Stimulated activated CD4-positive, alpha-beta T cell treated with anti-CD3 and anti-CD28 coated beads, TNF-alpha, amount 100 ng/mL, for 4 hours (primary cell): ENCODE results near the gene JMJD6.
"Not testable (repeated sequence)": the region's sequence is repeated elsewhere in the genome, so short reads cannot be mapped to it uniquely, and the experiment has no call there.

Experiments used
- DNase-seq, 3 experiments: peaks; one replicate each; pipeline ENCODE4 v3.0.0-alpha.2; 2020; ENCODE audit warnings: low read depth in 3 of 3

JMJD6 gene

GRCh38 chr17:76726231-76726775 lies at the start of gene JMJD6:
JMJD6 (minus strand) TSS chr17:76726606; CDS start chr17:76726475, 131 bp downstream.
- DNase-seq, result peak; percentile 85 to 90 (median 85)

GRCh38 chr17:76775021-76775600 lies 48.7 kb upstream of the JMJD6 start:
- no peak for DNase-seq

DNA sequence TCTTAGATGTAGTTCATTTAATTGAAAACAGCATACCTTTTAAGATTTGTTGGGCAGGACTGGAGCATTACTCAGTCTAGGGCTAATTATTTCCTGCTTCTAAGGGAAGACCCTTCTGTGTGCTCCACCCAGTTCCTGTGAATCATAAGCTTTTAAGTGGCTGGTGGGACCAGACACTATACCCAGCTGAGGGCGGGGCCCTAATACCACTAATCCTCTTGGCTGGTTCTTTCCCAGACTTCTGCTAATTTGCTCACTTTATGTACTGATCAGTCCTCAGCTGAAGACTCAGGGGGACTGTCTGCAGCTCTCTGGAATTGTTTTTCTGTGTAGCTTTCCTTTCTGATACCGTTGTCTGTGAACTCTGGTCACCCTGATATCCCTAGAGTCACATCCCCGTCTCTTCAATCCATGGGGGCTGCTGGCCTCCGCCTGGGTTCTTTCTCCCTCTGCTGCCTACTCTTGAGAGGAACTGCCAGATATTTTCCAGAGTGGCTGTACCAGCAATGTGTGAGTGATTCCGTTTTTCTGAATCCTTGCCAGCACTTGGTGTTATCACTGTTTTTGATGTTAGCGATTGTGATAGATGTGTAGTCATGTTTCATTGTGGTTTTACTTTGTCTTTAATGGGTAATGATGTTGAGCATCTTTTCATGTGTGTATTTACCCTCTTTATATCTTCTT lies 46.6 kb upstream of the JMJD6 start:
- peak in 2 of 3 experiments; percentile 30 to 54 for DNase-seq

GRCh38 chr17:76758570-76758969 lies 32.2 kb upstream of the JMJD6 start:
- no peak for DNase-seq

DNA sequence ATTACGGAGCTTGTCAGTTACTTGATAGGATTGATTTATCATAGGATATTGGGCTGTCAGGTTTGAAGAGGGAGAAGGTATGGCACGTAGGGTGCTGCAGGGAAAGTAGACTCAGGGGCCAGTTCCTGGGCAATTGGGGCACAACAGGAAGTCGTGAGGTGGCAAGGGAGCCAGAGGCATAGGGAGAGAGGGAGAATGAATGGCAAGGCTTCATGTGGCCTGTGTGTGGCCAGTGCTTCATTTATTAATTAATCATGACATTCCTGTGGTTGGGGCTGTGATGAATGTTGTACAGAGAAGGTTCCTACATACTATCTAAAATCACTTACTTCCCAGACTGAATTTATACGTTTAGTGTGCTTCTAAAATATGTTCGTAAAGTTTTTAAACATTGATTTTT lies 30.9 kb upstream of the JMJD6 start:
- DNase-seq, result no peak

GRCh38 chr17:76755285-76755684 lies 28.9 kb upstream of the JMJD6 start:
- no peak for DNase-seq

DNA sequence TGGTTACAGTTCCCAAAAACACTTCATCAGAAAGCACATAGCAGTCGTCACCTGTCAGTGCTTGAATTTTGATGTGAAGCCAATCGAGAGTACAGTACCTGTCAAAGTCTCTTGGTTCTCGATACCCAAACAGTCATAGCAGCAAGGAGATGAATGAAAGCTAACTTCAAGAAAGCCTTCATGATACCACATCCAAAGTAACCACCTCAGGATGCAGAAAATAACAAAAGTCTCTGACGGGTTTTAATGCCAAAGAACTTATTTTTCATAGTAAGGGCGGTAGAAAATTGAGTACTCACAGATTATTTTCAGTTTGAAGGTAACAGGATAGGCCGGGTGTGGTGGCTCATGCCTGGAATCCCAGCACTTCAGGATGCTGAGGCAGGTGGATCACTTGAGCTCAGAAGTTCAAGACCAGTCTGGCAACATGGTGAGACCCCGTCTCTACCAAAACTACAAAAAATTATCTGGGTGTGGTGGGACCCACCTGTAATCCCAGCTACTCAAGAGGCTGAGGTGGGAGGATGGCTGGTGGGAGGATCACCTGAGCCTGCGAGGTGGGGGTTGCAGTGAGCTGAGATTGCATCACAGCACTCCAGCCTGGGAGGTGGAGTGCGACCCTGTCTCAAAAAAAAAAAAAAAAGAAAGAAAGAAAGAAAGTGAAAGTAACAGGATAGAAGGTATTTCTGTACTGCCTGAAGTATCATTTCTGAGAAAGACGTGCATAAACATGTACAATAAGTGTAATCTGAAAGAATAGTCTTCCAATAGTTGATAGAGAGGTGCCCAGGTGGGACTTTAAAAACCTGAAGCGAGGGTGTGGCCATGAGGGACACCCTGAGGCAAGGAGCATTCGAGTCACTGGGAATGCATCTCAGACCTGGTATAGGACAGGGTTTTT lies 26.9 kb upstream of the JMJD6 start:
- DNase-seq, result peak in 1 of 3 experiments; percentile 18

- DNase-seq, result no peak
Measured at GRCh38 chr17:76752006-76752405, 25.6 kb upstream of the JMJD6 start.

- DNase-seq, result no peak
Measured at GRCh38 chr17:76751416-76751993, 25.1 kb upstream of the JMJD6 start.

GRCh38 chr17:76748657-76749056 lies 22.3 kb upstream of the JMJD6 start:
- DNase-seq, result no peak

- no peak for DNase-seq
Measured at GRCh38 chr17:76747716-76748363, 21.4 kb upstream of the JMJD6 start.

DNA sequence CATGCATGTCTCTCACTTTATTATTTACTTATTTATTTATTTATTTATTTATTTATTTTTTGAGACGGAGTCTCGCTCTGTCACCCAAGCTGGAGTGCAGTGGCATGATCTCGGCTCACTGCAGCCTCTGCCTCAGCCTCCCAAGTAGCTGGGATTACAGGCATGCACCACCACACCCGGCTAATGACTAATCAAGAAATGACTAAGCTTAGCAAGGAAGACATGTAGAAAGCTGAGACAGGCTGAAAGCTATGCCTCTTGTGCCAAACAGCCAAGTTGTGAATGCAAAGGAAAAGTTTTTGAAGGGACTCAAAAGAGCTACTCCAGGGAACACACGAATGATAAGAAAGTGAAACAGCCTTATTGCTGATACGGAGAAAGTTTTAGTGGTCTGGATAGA lies 19.4 kb upstream of the JMJD6 start:
- not testable (repeated sequence) for DNase-seq

GRCh38 chr17:76744747-76745146 lies 18.3 kb upstream of the JMJD6 start:
- DNase-seq, result no peak

- DNase-seq, result no peak
Measured at GRCh38 chr17:76742958-76743357, 16.6 kb upstream of the JMJD6 start.

DNA sequence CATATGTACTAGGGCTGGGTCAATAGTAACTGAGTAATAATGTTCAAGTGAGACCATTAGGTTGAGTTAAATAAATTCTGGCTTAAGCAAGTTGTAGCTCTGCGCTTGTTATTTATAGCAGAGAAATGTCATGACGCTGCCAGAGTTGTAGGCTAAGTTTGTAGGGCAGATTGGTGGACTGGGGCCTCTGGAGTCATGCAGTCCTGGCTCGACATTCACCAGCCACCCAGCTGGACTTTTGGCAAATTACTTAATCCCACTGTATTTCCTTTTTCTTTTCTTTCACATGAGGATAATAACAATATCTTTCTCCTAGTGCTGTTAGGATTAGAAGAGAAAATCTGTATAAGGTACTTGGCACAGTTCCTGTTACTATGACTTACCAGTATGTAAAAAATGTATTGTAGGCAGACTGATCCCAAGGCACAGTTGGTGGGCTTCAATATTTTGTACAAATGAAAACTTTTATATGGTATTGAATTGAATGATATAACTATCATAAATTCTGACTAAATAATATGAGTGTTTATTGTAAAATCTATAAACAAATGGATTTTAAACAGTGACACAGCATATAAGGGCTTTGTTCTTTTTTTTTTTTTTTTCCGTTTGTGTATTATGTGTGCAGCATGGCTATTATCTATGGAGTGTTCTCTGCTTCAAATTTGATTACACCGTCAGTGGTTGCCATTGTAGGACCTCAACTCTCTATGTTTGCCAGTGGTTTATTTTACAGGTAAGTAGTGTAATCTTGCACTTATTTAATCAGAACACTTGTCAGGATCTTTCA lies 14.1 kb upstream of the JMJD6 start:
- DNase-seq, result no peak

- DNase-seq, result not testable (repeated sequence)
Measured at GRCh38 chr17:76739568-76740115, 13.2 kb upstream of the JMJD6 start.

- DNase-seq, result no peak
Measured at GRCh38 chr17:76738468-76738850, 12.1 kb upstream of the JMJD6 start.

GRCh38 chr17:76737676-76738467 lies 11.5 kb upstream of the JMJD6 start, which contains the start of gene MFSD11:
MFSD11 (plus strand) TSS chr17:76738119; CDS start chr17:76738353, 234 bp downstream.
- DNase-seq, result peak; percentile 80 to 85 (median 84)

DNA sequence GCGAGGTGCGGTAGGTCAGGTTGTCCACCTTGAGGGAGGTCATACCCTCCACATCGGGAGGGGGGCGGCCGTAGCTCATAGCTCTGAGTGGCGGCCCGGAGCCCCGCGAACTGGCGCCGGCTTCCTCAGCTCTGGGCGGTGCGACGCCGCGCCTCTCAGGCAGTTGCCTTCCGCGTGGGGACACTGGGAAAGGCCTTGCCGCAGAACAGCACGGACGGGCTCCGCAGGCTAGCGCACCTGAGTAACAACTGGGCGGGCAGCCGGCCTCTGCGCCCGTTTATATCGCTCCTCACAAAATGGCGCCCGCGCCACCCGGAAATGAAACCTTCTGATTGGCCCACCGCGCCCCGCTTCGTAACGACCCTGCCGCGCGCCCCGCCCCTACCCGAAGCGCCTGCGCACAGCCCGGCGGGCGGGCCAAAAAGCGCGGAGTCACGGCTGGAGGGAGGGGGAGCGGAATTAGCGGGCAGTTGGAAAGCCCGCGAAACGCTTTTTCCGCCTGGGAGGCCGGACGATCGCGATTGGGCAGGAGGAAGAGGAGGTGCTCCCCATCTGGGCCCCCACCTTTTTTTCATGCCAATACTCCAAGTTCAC lies 10.8 kb upstream of the JMJD6 start, which contains the start of gene SRSF2:
Gene SRSF2 (minus strand): TSS at position 250 of the 594 bp plus-strand sequence. CDS start 171 bp downstream, at position 79.
- peak; percentile 96 to 98 (median 97) for DNase-seq
